A549 (cell line): ENCODE measurements around the gene ALDH1L1.

Experiments used
- CBX8 ChIP-seq: fragments of 200-600 bp; sonication (generic); IDR thresholded peaks from 2 replicates; pipeline ENCODE4 v1.6.1; 2016
- CEBPB ChIP-seq, 2 experiments: fragments of >200 bp in 1 of 2; sonication (Bioruptor Twin) in 1 of 2; formaldehyde crosslinking in 1 of 2; IDR thresholded peaks; 2 replicates each; pipeline ENCODE4 v1.6.1; 2012 to 2016
- CHD4 ChIP-seq: fragments of 200-600 bp; sonication (generic); IDR thresholded peaks from 2 replicates; pipeline ENCODE4 v1.6.1; 2016; ENCODE audit warnings: antibody characterized with exemption, mild to moderate bottlenecking, borderline replicate concordance
- EHMT2 ChIP-seq: fragments of 200-600 bp; sonication (generic); IDR thresholded peaks from 2 replicates; pipeline ENCODE4 v1.6.1; 2016; ENCODE audit warnings: antibody characterized with exemption, low read depth, mild to moderate bottlenecking, moderate library complexity
- HDAC2 ChIP-seq: fragments of 200-600 bp; sonication (generic); IDR thresholded peaks from 2 replicates; pipeline ENCODE4 v1.6.1; 2016
- HOXA7 ChIP-seq: fragments of 250-450 bp; sonication (Bioruptor Pico); IDR thresholded peaks from 2 replicates; pipeline ENCODE4 v1.5.0; 2020; ENCODE audit warnings: mild to moderate bottlenecking, moderate library complexity
- RAD21 ChIP-seq, 2 experiments: fragments of >200 bp in 1 of 2; sonication (Bioruptor Twin) in 1 of 2; formaldehyde crosslinking in 1 of 2; IDR thresholded peaks in 1 of 2; conservative IDR thresholded peaks in 1 of 2; 2 replicates in 1 of 2; 3 replicates in 1 of 2; pipeline ENCODE4 v1.6.1; 2012 to 2018; ENCODE audit warnings: inconsistent platforms in 1 of 2
- TF ChIP-seq, protein P1 (sequence below): fragments of 200-600 bp; sonication (generic); IDR thresholded peaks from 2 replicates; pipeline ENCODE4 v1.6.1; 2016; ENCODE audit warnings: antibody characterized with exemption, mild to moderate bottlenecking, moderate library complexity
- TF ChIP-seq, protein P2 (sequence below): fragments of >200 bp; sonication (Bioruptor Twin); formaldehyde crosslinking; IDR thresholded peaks from 3 replicates; pipeline ENCODE4 v1.5.1; 2016

DNA sequence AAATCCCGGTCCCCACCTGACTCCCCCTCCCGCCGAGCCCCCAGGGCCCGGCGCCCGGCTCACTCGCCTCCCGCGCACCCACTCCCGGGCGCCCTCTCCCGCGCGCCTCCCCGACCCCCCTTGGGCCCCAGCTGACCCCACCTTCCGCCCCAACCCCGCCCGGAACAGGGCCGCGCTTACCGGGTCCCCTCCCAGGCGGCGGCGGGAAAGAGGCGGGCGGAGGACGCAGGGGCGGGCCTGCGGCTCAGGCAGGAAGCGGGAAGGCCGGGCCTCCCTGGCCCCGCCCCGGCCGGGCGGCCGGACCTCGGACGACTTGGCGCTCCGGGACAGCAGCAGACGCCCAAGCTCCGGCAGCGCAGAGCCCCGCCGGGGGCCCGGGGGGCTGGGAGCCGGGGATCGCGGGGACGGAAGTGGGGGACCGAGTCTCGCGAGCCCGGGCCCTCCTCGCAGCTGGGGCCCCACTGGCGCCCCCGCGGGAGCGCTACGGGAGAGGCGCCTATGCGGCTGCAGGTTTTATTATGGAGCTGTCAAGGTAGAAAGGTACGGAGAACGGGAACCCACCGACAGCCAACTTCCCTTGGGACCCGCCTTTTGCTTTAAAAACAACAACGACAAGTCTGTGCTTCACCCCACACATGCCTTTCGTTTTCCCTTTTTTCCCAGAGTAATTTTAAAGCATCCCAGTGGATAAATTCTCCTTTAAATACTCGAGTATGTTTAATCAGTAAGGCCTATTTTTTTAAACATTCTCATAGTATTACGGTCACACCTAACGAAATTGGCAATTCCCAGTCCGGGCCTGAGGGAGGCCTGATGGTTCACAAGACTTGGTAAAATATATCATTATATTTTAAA lies 96.2 kb downstream of the ALDH1L1 start, which contains the start of gene SLC41A3:
- TF ChIP-seq, protein P1, sequence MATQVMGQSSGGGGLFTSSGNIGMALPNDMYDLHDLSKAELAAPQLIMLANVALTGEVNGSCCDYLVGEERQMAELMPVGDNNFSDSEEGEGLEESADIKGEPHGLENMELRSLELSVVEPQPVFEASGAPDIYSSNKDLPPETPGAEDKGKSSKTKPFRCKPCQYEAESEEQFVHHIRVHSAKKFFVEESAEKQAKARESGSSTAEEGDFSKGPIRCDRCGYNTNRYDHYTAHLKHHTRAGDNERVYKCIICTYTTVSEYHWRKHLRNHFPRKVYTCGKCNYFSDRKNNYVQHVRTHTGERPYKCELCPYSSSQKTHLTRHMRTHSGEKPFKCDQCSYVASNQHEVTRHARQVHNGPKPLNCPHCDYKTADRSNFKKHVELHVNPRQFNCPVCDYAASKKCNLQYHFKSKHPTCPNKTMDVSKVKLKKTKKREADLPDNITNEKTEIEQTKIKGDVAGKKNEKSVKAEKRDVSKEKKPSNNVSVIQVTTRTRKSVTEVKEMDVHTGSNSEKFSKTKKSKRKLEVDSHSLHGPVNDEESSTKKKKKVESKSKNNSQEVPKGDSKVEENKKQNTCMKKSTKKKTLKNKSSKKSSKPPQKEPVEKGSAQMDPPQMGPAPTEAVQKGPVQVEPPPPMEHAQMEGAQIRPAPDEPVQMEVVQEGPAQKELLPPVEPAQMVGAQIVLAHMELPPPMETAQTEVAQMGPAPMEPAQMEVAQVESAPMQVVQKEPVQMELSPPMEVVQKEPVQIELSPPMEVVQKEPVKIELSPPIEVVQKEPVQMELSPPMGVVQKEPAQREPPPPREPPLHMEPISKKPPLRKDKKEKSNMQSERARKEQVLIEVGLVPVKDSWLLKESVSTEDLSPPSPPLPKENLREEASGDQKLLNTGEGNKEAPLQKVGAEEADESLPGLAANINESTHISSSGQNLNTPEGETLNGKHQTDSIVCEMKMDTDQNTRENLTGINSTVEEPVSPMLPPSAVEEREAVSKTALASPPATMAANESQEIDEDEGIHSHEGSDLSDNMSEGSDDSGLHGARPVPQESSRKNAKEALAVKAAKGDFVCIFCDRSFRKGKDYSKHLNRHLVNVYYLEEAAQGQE = peak; percentile 83
- TF ChIP-seq EHMT2 = no peak
- TF ChIP-seq HDAC2 = no peak
- TF ChIP-seq, protein P2, sequence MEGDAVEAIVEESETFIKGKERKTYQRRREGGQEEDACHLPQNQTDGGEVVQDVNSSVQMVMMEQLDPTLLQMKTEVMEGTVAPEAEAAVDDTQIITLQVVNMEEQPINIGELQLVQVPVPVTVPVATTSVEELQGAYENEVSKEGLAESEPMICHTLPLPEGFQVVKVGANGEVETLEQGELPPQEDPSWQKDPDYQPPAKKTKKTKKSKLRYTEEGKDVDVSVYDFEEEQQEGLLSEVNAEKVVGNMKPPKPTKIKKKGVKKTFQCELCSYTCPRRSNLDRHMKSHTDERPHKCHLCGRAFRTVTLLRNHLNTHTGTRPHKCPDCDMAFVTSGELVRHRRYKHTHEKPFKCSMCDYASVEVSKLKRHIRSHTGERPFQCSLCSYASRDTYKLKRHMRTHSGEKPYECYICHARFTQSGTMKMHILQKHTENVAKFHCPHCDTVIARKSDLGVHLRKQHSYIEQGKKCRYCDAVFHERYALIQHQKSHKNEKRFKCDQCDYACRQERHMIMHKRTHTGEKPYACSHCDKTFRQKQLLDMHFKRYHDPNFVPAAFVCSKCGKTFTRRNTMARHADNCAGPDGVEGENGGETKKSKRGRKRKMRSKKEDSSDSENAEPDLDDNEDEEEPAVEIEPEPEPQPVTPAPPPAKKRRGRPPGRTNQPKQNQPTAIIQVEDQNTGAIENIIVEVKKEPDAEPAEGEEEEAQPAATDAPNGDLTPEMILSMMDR = peak; percentile 38; the same call in 2 of the 3 replicates
- no peak for TF ChIP-seq CHD4
- TF ChIP-seq CEBPB (IDR thresholded peaks at IDR 0.05) = no peak
- TF ChIP-seq RAD21 (conservative IDR thresholded peaks at IDR 0.05 in 1 of 2, IDR thresholded peaks at IDR 0.05 in 1 of 2) = no peak
- no peak for TF ChIP-seq CBX8
- no peak for TF ChIP-seq HOXA7 (CRISPR knock-in tag)
